NCI-H1048 (cell line): ENCODE measurements around the gene SPANXN4.

Source experiments
- DNase-seq: peaks from one replicate; lab custom pipeline; 2025; lab: John Stamatoyannopoulos, UW

Gene SPANXN4

GRCh38 chrX:143025628-143026027, at the start of gene SPANXN4:
SPANXN4 (plus strand) TSS chrX:143025928; CDS start chrX:143026015, 87 bp downstream.
- no peak for DNase-seq

GRCh38 chrX:142977128-142977914, 48.4 kb upstream of the SPANXN4 start:
- no peak for DNase-seq

DNA sequence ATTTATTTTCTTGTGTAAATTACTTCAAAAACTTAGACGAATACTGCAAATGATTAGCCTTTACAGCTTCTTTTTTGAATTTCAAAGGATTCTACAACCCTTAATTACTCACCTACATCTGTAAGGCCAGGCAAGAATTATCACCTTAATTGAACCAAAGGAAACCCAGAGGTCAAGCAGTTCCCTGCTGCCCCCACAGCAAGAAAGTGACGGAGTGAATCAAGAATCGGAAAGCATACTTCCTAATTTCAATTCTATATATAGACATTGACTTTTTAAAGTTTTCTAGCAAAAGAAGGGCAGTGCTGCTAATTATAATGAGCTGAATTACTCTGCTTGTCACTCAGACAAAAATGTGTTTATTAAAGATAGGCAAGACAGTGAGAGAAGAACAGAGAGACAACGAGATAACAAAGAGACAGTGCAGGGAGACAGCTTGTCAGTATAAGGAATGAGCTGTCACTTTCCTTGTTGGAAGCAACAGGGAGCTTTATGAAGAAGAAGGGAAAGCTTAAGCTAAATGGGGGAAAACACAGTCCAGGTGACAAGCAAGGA, 47.5 kb upstream of the SPANXN4 start:
- DNase-seq = no peak

- no peak for DNase-seq
These were observed 43.0 kb upstream of the SPANXN4 start for GRCh38 chrX:142982679-142983078.

DNA sequence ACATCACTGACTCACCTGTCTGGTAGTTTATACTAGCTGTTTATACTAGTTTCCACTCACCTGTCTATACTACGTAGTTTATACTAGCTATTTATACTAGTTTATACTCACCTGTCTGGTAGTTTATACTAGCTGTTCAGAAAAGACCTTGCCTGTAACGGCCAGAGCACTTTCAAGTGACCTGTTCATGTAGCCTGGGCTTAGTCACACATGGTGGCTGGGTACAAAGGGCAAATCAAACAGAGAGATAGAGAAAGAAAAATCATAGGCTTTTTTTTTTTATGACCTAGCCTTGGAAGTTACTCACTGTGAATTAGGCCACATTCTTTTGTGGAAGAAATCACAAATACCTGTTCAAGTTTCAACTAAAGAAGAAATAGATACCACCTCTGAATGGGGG, 30.7 kb upstream of the SPANXN4 start:
- DNase-seq = no peak

- no peak for DNase-seq
These were observed 27.1 kb upstream of the SPANXN4 start for GRCh38 chrX:142998447-142999198.

GRCh38 chrX:142999199-142999701, 26.5 kb upstream of the SPANXN4 start:
- no peak for DNase-seq

GRCh38 chrX:143002206-143002605, 23.5 kb upstream of the SPANXN4 start:
- no peak for DNase-seq

- no peak for DNase-seq
These were observed 8.5 kb upstream of the SPANXN4 start for GRCh38 chrX:143017272-143017671.

DNA sequence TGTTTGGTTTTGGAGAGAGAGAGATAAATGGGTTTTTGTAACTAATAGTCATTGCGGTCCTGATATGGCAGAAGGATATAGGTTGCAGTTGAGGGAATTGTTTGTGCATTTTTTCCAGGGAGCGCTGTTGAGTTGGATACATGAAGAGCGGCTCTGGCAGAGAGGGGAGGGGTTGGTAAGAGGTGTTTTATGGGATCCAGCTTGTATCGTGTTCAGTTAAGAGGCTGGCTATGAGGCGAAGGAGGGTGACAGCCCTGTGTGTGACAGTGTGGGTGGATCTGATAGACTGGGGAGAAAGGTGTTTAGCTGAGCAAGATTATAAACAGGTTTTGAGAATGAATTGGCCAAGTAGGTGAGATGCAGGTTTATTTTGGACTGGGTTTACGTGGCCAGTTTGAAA, 1.5 kb downstream of the SPANXN4 start:
- no peak for DNase-seq

DNA sequence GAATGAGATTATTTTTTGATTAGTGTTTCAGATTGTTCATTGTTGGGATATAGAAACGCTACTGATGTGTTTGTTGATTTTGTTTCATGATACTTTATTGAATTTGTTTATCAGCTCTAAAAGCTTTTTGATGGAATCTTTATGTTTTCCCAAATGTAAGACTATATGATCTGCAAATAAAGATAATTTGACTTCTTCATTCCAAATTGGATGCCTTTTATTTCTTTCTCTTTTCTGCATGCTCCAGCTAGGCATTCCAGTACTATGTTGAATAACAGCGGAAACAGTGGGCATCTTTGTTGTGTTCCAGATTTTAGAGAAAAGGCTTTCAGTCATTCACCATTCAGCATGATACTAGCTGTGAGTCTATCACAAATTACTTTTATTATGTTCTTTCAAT, 21.8 kb downstream of the SPANXN4 start:
- DNase-seq = no peak

GRCh38 chrX:143058120-143058519, 32.4 kb downstream of the SPANXN4 start:
- DNase-seq = no peak

GRCh38 chrX:143081231-143081630, 55.5 kb downstream of the SPANXN4 start:
- no peak for DNase-seq

GRCh38 chrX:143082537-143082936, 56.8 kb downstream of the SPANXN4 start:
- no peak for DNase-seq
